ENCODE data around the gene TUBGCP6. TPM values are rescaled to one million over a fixed set of nuclear protein-coding genes. Genes with fewer than 3 reads are reported as not detected.
A peak's percentile ranks its signal among the peaks of the same experiment; 100 is the strongest.

Gene TUBGCP6
- polyA plus RNA-seq, 1 experiment, result 8.5 TPM

DNA sequence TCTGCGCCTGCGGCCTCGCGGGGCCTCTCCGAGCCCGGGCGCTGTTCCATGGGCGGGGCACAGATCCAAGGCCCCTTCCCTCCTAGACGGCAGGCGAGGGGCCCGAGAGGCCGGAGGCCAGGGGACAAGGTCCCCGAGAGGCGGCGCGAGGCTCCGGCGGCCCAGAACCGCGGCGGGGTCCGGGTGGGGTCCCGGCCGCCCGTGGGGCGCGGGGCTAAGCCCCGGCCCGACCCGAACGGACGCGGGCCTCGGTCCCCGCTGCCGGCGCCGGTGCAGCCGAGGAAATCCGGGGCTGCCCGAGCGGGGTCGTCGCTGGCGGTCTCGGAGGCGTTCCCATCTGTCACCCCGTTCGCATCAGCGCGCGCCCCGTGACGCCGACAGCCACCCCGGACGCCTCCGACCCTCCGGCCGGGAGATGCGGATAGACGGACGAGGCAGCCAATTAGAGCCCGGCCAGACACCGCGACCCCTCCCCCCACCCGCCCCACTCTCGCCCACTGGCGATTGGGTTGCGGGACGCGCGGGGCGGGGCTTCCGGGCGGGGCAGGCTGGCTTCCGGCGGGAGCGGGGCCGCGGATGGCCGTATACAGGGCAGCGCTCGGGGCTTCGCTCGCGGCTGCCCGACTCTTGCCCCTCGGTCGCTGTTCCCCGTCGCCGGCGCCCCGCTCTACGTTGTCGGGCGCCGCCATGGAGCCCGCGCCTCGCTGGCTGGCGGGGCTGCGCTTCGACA lies 44.2 kb downstream of the TUBGCP6 start, which contains the start of gene SELENOO:
Gene SELENOO, plus strand, starts transcription at position 551 of the 730 bp plus-strand sequence. Its CDS starts 26 bp downstream, at position 577.
- ChIA-PET CTCF (no interaction called here), POLR2A (no interaction called here)
- peak within 1 kb of the TSS; percentile 72 for H3K4me3 ChIP-seq (ENCODE audit: low read depth, low read length)
- no peak within 1 kb of the TSS for H3K27ac ChIP-seq (ENCODE audit: low read depth, low read length)
- peak; percentile 42 for DNase-seq (ENCODE audit: low read depth, low spot score)
- no peaks in the 10 kb centered on the region for H3K27me3 ChIP-seq (ENCODE audit: control insufficient read depth, insufficient read depth, low read length)
- TF ChIP-seq, protein P1, sequence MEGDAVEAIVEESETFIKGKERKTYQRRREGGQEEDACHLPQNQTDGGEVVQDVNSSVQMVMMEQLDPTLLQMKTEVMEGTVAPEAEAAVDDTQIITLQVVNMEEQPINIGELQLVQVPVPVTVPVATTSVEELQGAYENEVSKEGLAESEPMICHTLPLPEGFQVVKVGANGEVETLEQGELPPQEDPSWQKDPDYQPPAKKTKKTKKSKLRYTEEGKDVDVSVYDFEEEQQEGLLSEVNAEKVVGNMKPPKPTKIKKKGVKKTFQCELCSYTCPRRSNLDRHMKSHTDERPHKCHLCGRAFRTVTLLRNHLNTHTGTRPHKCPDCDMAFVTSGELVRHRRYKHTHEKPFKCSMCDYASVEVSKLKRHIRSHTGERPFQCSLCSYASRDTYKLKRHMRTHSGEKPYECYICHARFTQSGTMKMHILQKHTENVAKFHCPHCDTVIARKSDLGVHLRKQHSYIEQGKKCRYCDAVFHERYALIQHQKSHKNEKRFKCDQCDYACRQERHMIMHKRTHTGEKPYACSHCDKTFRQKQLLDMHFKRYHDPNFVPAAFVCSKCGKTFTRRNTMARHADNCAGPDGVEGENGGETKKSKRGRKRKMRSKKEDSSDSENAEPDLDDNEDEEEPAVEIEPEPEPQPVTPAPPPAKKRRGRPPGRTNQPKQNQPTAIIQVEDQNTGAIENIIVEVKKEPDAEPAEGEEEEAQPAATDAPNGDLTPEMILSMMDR (IDR thresholded peaks at IDR 0.05; ENCODE audit: low read depth, low read length), result no peak
- no peaks in the 10 kb centered on the region; the same call in 1 of the 2 replicates for H3K9me3 ChIP-seq (ENCODE audit: control insufficient read depth, insufficient read depth, low read length)

DNA sequence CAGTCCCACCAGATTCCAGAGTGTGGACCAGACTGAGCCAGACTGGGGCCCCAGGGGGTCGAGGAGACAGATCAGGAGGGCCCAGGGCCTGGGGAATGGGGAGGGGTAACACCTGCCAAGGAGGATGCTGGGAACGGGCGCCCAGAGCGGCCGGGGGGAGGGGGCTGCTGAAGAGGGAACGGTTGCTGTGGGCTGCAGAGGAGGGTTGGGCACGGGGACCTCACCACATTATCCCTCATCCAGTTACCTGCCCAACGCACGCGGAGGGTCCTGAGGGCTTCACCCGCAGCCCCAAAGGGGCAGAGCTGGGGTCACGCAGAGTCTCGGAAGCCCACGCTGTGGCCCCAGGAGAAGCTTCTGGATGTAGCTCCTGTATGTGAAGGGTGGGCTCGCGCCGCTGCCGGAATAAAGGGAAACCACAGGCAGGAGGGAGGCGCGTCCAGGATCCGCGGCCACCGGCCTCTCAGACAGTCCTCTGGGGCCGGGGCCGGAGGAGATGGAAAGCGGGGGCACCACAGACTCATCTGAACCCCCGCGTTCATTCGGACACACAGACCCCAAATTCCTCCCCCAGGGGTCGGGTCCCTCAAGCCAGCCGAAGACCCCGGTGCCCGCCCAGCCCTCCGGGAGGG lies 44.9 kb downstream of the TUBGCP6 start:
- H3K27ac ChIP-seq (ENCODE audit: low read depth, low read length), result no peak overlapping the region
- POLR2A ChIA-PET, result no interaction called here

DNA sequence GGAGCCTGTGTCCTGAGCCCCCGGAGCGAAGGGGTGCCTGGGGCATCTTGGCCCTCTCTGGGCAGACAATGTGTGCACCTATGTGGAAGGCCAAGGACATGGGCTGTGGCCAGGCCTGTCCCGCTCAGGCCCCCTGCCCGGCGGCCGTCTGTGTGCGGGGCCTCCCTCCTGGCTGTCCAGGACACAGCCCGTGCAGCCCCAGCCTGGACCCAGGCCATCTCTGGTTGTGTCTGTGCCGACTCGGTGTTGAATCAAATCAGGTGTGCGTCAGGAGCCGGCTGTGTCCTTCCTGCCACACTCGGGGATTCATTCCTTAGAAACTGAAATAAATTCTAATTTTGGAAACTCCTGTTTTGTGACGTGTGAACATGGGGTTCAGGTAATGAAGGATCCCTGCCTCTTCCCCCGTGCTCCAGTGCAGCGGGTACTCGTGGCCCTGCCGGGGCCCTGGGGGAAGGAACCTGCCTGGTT lies 45.5 kb downstream of the TUBGCP6 start:
- POLR2A ChIA-PET, result no interaction called here
- CTCF ChIA-PET, result no interaction called here
- H3K27ac ChIP-seq (ENCODE audit: low read depth, low read length), result no peak overlapping the region
- no peaks in the 10 kb centered on the region for H3K27me3 ChIP-seq (ENCODE audit: control insufficient read depth, insufficient read depth, low read length)
- TF ChIP-seq, protein P1 (IDR thresholded peaks at IDR 0.05; ENCODE audit: low read depth, low read length), result no peak
- H3K9me3 ChIP-seq (ENCODE audit: control insufficient read depth, insufficient read depth, low read length), result no peaks in the 10 kb centered on the region; the same call in 1 of the 2 replicates
- H3K4me3 ChIP-seq (ENCODE audit: low read depth, low read length), result no peak overlapping the region
- DNase-seq (ENCODE audit: low read depth, low spot score), result no peak

More for the DNA sequence above, 44.9 kb downstream of the TUBGCP6 start:
- Histone ChIP-seq H3K4me3 (ENCODE audit: low read depth, low read length) (peak overlapping the region; percentile 66), H3K27me3 (ENCODE audit: control insufficient read depth, insufficient read depth, low read length) (no peaks in the 10 kb centered on the region), H3K9me3 (ENCODE audit: control insufficient read depth, insufficient read depth, low read length) (no peaks in the 10 kb centered on the region; the same call in 1 of the 2 replicates)
- DNase-seq (ENCODE audit: low read depth, low spot score), result no peak
- CTCF ChIA-PET, result no interaction called here
- TF ChIP-seq, protein P1 (IDR thresholded peaks at IDR 0.05; ENCODE audit: low read depth, low read length), result no peak

DNA sequence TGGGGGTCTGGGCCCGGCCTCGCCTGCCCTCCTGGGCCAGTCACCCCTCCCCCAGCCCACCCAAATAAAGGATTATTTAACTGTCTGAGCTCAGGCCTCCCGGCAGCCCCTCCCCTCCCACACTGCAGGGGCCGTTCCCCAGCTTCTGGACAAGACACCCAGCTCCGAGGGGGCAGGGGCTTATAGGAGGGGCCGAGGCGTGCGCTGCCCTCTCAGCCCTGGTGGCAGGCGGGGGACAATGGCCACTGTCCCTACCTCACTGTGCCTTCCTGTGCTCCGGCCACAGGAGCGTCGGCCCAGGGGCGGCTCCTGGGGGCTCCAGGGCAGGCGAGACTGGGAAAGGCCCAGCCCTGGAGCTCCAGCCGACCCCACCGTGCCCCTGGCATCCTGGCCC lies 46.2 kb downstream of the TUBGCP6 start:
- no peak for DNase-seq (ENCODE audit: low read depth, low spot score)
- TF ChIP-seq, protein P1 (IDR thresholded peaks at IDR 0.05; ENCODE audit: low read depth, low read length), result no peak
- Histone ChIP-seq H3K4me3 (ENCODE audit: low read depth, low read length) (no peak overlapping the region), H3K9me3 (ENCODE audit: control insufficient read depth, insufficient read depth, low read length) (no peaks in the 10 kb centered on the region; the same call in 1 of the 2 replicates), H3K27me3 (ENCODE audit: control insufficient read depth, insufficient read depth, low read length) (no peaks in the 10 kb centered on the region), H3K27ac (ENCODE audit: low read depth, low read length) (no peak overlapping the region)
- ChIA-PET POLR2A (no interaction called here), CTCF (no interaction called here)
